Esophagus squamous epithelium (tissue), 5 donors: ENCODE data around the gene SH3GL2. TPM values are rescaled to one million over a fixed set of nuclear protein-coding genes. Genes with fewer than 3 reads are reported as not detected.

Experiments
- DNase-seq: peaks from one replicate; lab custom pipeline; 2025; lab: John Stamatoyannopoulos, UW
- H3K27ac ChIP-seq, 4 donors: fragments of 200-600 bp; sonication (generic); one replicate each; pipeline ENCODE4 v1.5.1; 2016 to 2019; ENCODE audit warnings: mild to moderate bottlenecking in 1 of 4
- H3K27me3 ChIP-seq, 4 donors: fragments of 200-600 bp; sonication (generic); 1 replicate in 3 of 4; 2 replicates in 1 of 4; pipeline versions ENCODE4 v1.5.1 to v1.6.0; 2017 to 2021; ENCODE audit warnings: antibody characterized with exemption in 1 of 4
- H3K36me3 ChIP-seq, 3 donors: fragments of 200-600 bp; sonication (generic); one replicate each; pipeline ENCODE4 v1.5.1; 2016 to 2019
- H3K4me1 ChIP-seq, 3 donors: fragments of 200-600 bp; sonication (generic); one replicate each; pipeline ENCODE4 v1.5.1; 2017 to 2019
- H3K4me3 ChIP-seq, 4 donors: fragments of 200-600 bp; sonication (generic); 1 replicate in 3 of 4; 2 replicates in 1 of 4; pipeline ENCODE4 v1.5.1; 2016 to 2019; ENCODE audit warnings: mild to moderate bottlenecking in 2 of 4, moderate library complexity in 1 of 4
- H3K9me3 ChIP-seq, 3 donors: fragments of 200-600 bp; sonication (generic); one replicate each; pipeline ENCODE4 v1.5.1; 2016 to 2019
- CTCF ChIP-seq, 6 experiments: fragments of 450-650 bp in 4 of 6; fragments of 200-600 bp in 2 of 6; sonication (generic) in 2 of 6; IDR thresholded peaks; one replicate each; pipeline ENCODE4 v1.5.1; 2016 to 2019; ENCODE audit warnings: antibody characterized with exemption in 6 of 6, mild to moderate bottlenecking in 4 of 6, moderate library complexity in 4 of 6
- POLR2A ChIP-seq, 4 donors: fragments of 450-650 bp; IDR thresholded peaks; one replicate each; pipeline ENCODE4 v1.6.1; 2017; ENCODE audit warnings: antibody characterized with exemption in 4 of 4, mild to moderate bottlenecking in 4 of 4, moderate library complexity in 3 of 4
- WGBS, 2 donors: methylation state at CpG; one replicate each; pipeline ENCODE4 v1.1.5; 2018; 5-methylcytosine and 5-hydroxymethylcytosine counted together
- intact Hi-C: fragments of 100-400 bp; cut with DNase I; formaldehyde crosslinking; loops from one replicate; pipeline ENCODE4 v1.15.0; 2022
- total RNA-seq, 4 donors: library from RNA; depleted of rRNA; stranded (reverse); fragments of >200 nt; gene quantifications; one replicate each; pipeline ENCODE4 v1.1.0, GENCODE V29; 2016
- donor health status: DM: yes; HTN: yes; CAD: no.

The SH3GL2 gene
- total RNA-seq, 4 donors from 2014 or later, result 0.19 TPM; not detected in 3

GRCh38 chr9:17772223-17772622, 193.4 kb downstream of the SH3GL2 start:
- no peaks in the 10 kb centered on the region for H3K36me3 ChIP-seq
- DNase-seq, result no peak
- no peaks in the 10 kb centered on the region for H3K4me1 ChIP-seq
- H3K4me3 ChIP-seq, result no peak overlapping the region
- H3K27me3 ChIP-seq, result no peaks in the 10 kb centered on the region
- no peaks in the 10 kb centered on the region for H3K9me3 ChIP-seq
- no peak overlapping the region for H3K27ac ChIP-seq
- TF ChIP-seq POLR2A (IDR thresholded peaks at IDR 0.05) (no peak), CTCF (IDR thresholded peaks at IDR 0.05) (no peak)
- intact Hi-C loops, result no loop called here
- WGBS, 2 donors, result 79 to 83% methylated on average over 3 of the region's 3 CpGs

GRCh38 chr9:17775656-17776055, 196.8 kb downstream of the SH3GL2 start:
- H3K36me3 ChIP-seq, result no peaks in the 10 kb centered on the region
- H3K27ac ChIP-seq, result no peak overlapping the region
- no peaks in the 10 kb centered on the region for H3K27me3 ChIP-seq
- no peak for DNase-seq
- no peaks in the 10 kb centered on the region for H3K4me1 ChIP-seq
- H3K4me3 ChIP-seq, result no peak overlapping the region
- intact Hi-C loops, result no loop called here
- TF ChIP-seq POLR2A (IDR thresholded peaks at IDR 0.05) (no peak), CTCF (IDR thresholded peaks at IDR 0.05) (no peak)
- H3K9me3 ChIP-seq, result no peaks in the 10 kb centered on the region

- intact Hi-C loops, result no loop called here
- 41 to 45% methylated on average over 3 of the region's 3 CpGs for WGBS, 2 donors
- no peak for DNase-seq
Observed at GRCh38 chr9:17776735-17777134, 197.9 kb downstream of the SH3GL2 start.

GRCh38 chr9:17777465-17777864, 198.6 kb downstream of the SH3GL2 start:
- intact Hi-C loops, result no loop called here
- no peak for TF ChIP-seq CTCF (IDR thresholded peaks at IDR 0.05)
- TF ChIP-seq POLR2A (IDR thresholded peaks at IDR 0.05), result no peak
- DNase-seq, result no peak
- Histone ChIP-seq H3K4me1 (no peaks in the 10 kb centered on the region), H3K36me3 (no peaks in the 10 kb centered on the region), H3K9me3 (no peaks in the 10 kb centered on the region), H3K27ac (no peak overlapping the region), H3K27me3 (no peaks in the 10 kb centered on the region), H3K4me3 (no peak overlapping the region)
- 76 to 81% methylated on average over 3 of the region's 3 CpGs for WGBS, 2 donors

More at GRCh38 chr9:17776735-17777134, 197.9 kb downstream of the SH3GL2 start:
- no peak overlapping the region for H3K27ac ChIP-seq
- H3K4me1 ChIP-seq, result no peaks in the 10 kb centered on the region
- no peak overlapping the region for H3K4me3 ChIP-seq
- H3K27me3 ChIP-seq, result no peaks in the 10 kb centered on the region
- H3K36me3 ChIP-seq, result no peaks in the 10 kb centered on the region
- TF ChIP-seq CTCF (IDR thresholded peaks at IDR 0.05), result no peak
- no peak for TF ChIP-seq POLR2A (IDR thresholded peaks at IDR 0.05)
- no peaks in the 10 kb centered on the region for H3K9me3 ChIP-seq

- H3K36me3 ChIP-seq, result no peaks in the 10 kb centered on the region
Observed at GRCh38 chr9:17782430-17783149, 203.7 kb downstream of the SH3GL2 start.

More at GRCh38 chr9:17782430-17783149, 203.7 kb downstream of the SH3GL2 start:
- TF ChIP-seq CTCF (IDR thresholded peaks at IDR 0.05) (no peak), POLR2A (IDR thresholded peaks at IDR 0.05) (no peak)
- H3K4me3 ChIP-seq, result no peak overlapping the region
- DNase-seq, result no peak
- H3K9me3 ChIP-seq, result no peaks in the 10 kb centered on the region
- intact Hi-C loops, result no loop called here
- H3K27me3 ChIP-seq, result no peaks in the 10 kb centered on the region
- H3K27ac ChIP-seq, result no peak overlapping the region
- H3K4me1 ChIP-seq, result no peaks in the 10 kb centered on the region
- WGBS, 2 donors, result 82 to 88% methylated on average over 6 of the region's 6 CpGs
